Measurements from ENCODE around the gene PRRX1.

The PRRX1 gene

GRCh38 chr1:170669586-170670530, 5.9 kb downstream of the PRRX1 start:
- H4K20me1 ChIP-seq (ENCODE audit: insufficient read depth, low read length): no peaks in the 10 kb centered on the region
- no peaks in the 10 kb centered on the region for H3K4me1 ChIP-seq (ENCODE audit: low read length)
- H3K36me3 ChIP-seq (replicated peaks; ENCODE audit: low read depth, low read length): no peaks in the 10 kb centered on the region
- H2AFZ ChIP-seq (ENCODE audit: low read depth, low read length): no peak overlapping the region
- no peak overlapping the region for H3K9ac ChIP-seq (ENCODE audit: low read length)
- H3K27me3 ChIP-seq (ENCODE audit: low read depth, low read length): no peaks in the 10 kb centered on the region
- H3K9me3 ChIP-seq (ENCODE audit: insufficient read depth, low read length): no peaks in the 10 kb centered on the region
- no peak overlapping the region for H3K4me3 ChIP-seq (ENCODE audit: low read length)
- no peak for TF ChIP-seq EZH2phosphoT487 (IDR thresholded peaks at IDR 0.05; ENCODE audit: low read depth)
- no peak for TF ChIP-seq CTCF (IDR thresholded peaks at IDR 0.05; ENCODE audit: low read depth, low read length)
- H3K79me2 ChIP-seq (ENCODE audit: low read length): no peaks in the 10 kb centered on the region
- H3K4me2 ChIP-seq (ENCODE audit: low read length): no peak overlapping the region
- no peak overlapping the region for H3K27ac ChIP-seq (ENCODE audit: low read length)

GRCh38 chr1:170670802-170671628, 7.1 kb downstream of the PRRX1 start:
- no peaks in the 10 kb centered on the region for H3K9me3 ChIP-seq (ENCODE audit: insufficient read depth, low read length)
- no peaks in the 10 kb centered on the region for H4K20me1 ChIP-seq (ENCODE audit: insufficient read depth, low read length)
- H3K27me3 ChIP-seq (ENCODE audit: low read depth, low read length): no peaks in the 10 kb centered on the region
- no peak overlapping the region for H3K27ac ChIP-seq (ENCODE audit: low read length)
- no peaks in the 10 kb centered on the region for H3K4me1 ChIP-seq (ENCODE audit: low read length)
- H2AFZ ChIP-seq (ENCODE audit: low read depth, low read length): no peak overlapping the region
- no peaks in the 10 kb centered on the region for H3K79me2 ChIP-seq (ENCODE audit: low read length)
- H3K9ac ChIP-seq (ENCODE audit: low read length): no peak overlapping the region
- no peak overlapping the region for H3K4me2 ChIP-seq (ENCODE audit: low read length)
- no peak overlapping the region for H3K4me3 ChIP-seq (ENCODE audit: low read length)
- no peaks in the 10 kb centered on the region for H3K36me3 ChIP-seq (replicated peaks; ENCODE audit: low read depth, low read length)
- TF ChIP-seq EZH2phosphoT487 (IDR thresholded peaks at IDR 0.05; ENCODE audit: low read depth): no peak
- TF ChIP-seq CTCF (IDR thresholded peaks at IDR 0.05; ENCODE audit: low read depth, low read length): no peak

DNA sequence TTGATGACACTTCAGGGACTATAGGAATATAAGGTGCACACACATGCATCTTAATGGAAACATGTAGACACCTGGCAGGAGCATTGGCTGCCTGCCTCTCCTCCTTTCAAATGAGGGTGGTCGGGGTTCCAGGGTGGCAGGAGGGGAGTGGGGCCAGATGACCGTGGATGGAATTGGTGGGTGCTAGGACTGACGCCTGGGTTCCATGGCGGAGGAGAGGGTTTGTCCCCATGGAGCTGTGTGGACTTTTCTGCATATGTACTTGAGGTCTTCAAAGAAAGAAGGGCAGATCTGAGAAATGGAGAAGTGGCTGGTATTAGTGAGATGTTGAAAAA, 7.7 kb downstream of the PRRX1 start:
- Histone ChIP-seq H3K36me3 (replicated peaks; ENCODE audit: low read depth, low read length) (no peaks in the 10 kb centered on the region), H2AFZ (ENCODE audit: low read depth, low read length) (no peak overlapping the region), H4K20me1 (ENCODE audit: insufficient read depth, low read length) (no peaks in the 10 kb centered on the region), H3K4me3 (ENCODE audit: low read length) (no peak overlapping the region), H3K79me2 (ENCODE audit: low read length) (no peaks in the 10 kb centered on the region), H3K4me2 (ENCODE audit: low read length) (no peak overlapping the region), H3K4me1 (ENCODE audit: low read length) (no peaks in the 10 kb centered on the region), H3K27ac (ENCODE audit: low read length) (no peak overlapping the region), H3K9ac (ENCODE audit: low read length) (no peak overlapping the region), H3K9me3 (ENCODE audit: insufficient read depth, low read length) (no peaks in the 10 kb centered on the region), H3K27me3 (ENCODE audit: low read depth, low read length) (no peaks in the 10 kb centered on the region)
- no peak for TF ChIP-seq CTCF (IDR thresholded peaks at IDR 0.05; ENCODE audit: low read depth, low read length)
- TF ChIP-seq EZH2phosphoT487 (IDR thresholded peaks at IDR 0.05; ENCODE audit: low read depth): no peak

GRCh38 chr1:170672316-170672715, 8.4 kb downstream of the PRRX1 start:
- H3K9ac ChIP-seq (ENCODE audit: low read length): no peak overlapping the region
- H3K36me3 ChIP-seq (replicated peaks; ENCODE audit: low read depth, low read length): no peaks in the 10 kb centered on the region
- H3K4me2 ChIP-seq (ENCODE audit: low read length): no peak overlapping the region
- H3K4me3 ChIP-seq (ENCODE audit: low read length): no peak overlapping the region
- H4K20me1 ChIP-seq (ENCODE audit: insufficient read depth, low read length): no peaks in the 10 kb centered on the region
- H2AFZ ChIP-seq (ENCODE audit: low read depth, low read length): no peak overlapping the region
- TF ChIP-seq EZH2phosphoT487 (IDR thresholded peaks at IDR 0.05; ENCODE audit: low read depth) (no peak), CTCF (IDR thresholded peaks at IDR 0.05; ENCODE audit: low read depth, low read length) (no peak)
- H3K4me1 ChIP-seq (ENCODE audit: low read length): no peaks in the 10 kb centered on the region
- no peaks in the 10 kb centered on the region for H3K27me3 ChIP-seq (ENCODE audit: low read depth, low read length)
- H3K9me3 ChIP-seq (ENCODE audit: insufficient read depth, low read length): no peaks in the 10 kb centered on the region
- H3K27ac ChIP-seq (ENCODE audit: low read length): no peak overlapping the region
- no peaks in the 10 kb centered on the region for H3K79me2 ChIP-seq (ENCODE audit: low read length)

Measured in OCI-LY3 (cell line).